Stimulated activated CD4-positive, alpha-beta T cell treated with anti-CD3 and anti-CD28 coated beads, Interleukin-1b, Interleukin-23, amount 100 ng/mL, for 48 hours (primary cell): ENCODE measurements around the gene PTPRN2.

Source experiments
- DNase-seq: peaks from one replicate; pipeline ENCODE4 v3.0.0-alpha.2; 2020

The PTPRN2 gene

DNA sequence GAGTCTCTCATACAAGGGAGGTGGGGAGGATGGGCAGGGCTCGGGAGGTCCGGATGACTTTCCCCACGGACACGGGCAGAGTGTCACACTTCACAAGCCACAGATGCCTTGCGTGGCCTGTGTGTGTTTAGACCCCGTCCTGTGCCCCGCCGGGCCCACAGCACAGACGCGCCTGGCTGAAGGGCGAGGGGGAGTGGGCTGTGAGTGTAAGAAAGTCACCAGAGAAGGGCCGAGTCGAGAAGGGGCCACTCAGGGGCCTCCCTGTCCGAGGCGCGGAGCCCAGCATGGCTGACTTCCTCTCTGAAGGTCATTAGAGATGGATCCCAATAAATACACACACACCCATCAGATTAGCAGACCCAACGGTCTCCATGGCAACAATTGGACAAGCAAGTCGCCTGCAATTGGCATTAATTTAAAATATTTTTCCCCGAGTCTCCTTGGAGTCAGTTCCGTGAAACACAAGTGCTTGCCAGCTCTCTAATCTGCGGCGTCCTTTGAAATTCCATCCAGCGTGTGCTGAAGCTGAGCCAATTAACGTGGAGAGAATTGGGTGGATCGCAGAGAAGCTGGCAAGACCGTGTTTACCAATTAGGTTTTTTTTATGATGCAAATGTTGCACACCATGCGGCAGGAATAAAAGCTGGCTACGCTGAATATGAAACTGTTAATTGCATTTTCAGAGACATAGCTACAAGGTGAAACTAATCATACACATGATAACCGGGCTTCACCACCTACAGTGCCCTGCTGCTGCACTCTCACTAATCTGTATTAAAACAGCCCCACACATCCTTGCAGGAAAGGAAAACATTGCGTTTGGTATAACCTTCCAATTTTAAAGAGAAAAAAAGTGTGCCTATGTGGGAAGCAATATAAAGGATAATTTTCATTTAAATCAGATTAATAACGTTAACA is 571.2 kb downstream of the PTPRN2 start:
- DNase-seq = no peak

- DNase-seq = no peak
These were observed 572.0 kb downstream of the PTPRN2 start for GRCh38 chr7:158015403-158016179.

GRCh38 chr7:158014976-158015375 is 572.6 kb downstream of the PTPRN2 start:
- no peak for DNase-seq

GRCh38 chr7:158013085-158013668 is 574.4 kb downstream of the PTPRN2 start:
- DNase-seq = no peak

DNA sequence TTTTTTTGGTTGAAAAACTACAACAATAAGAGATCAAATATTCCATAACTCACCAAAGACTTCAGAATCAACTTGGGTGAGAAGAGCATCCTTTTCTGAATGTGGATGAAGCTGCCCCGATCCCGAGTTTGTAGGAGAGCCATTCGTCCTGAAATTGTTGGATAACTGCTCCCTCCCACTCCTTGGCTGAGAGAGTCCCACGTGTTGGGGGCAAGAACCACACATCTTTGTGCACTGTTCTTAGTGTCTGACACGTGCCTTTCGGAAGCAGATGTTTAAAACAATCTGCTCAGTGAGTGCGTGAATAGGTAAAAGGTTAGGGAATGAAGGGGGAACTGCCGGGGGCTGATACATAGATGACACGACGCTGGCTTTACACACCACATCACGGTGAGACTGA is 575.7 kb downstream of the PTPRN2 start:
- no peak for DNase-seq

- DNase-seq = no peak
These were observed 576.5 kb downstream of the PTPRN2 start for GRCh38 chr7:158010961-158011693.

DNA sequence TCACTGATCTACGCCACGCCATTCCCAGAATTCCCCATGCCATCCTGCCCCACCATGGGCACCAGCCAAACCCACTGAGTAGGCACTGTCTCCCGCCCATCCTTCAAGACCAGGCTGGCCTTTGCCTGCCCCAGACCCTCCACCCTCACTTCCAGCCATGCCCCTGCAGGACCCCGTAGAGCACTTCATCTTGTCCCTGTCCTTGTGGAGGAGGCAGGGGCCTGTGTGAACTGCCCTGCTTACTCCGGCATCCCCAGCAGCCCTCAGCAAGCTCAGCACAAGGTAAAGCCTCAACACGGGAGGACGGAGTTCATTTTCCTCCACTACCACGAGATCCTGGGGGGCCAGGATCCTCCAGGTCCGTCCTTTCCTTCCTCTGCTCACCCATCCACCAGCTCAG is 577.7 kb downstream of the PTPRN2 start:
- no peak for DNase-seq

GRCh38 chr7:158008267-158008666 is 579.4 kb downstream of the PTPRN2 start:
- DNase-seq = no peak

DNA sequence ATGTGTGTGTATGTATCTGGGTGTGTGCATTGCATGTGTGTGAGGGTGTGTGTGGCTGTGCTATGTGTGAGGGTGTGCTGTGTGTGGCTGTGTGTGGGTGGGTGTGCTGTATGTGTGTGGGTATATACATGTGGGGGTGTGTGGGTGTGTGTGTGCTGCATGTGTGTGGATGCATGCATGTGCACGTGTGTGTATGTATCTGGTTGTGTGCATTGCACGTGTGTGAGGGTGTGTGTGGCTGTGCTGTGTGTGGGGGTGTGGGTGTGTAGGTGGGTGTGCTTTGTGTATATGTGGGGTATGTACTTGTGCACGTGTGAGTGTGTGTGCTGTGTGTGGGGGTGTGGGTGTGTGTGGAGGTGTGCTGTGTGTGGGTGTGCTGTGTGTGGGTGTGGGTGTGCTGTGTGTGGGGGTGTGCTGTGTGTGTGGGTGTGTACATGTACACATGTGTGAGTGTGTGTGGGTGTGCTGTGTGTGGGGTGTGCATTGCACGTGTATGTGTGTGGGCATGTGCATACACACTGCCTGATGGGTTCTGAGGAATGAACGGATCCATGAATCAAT is 579.8 kb downstream of the PTPRN2 start:
- DNase-seq = no peak

DNA sequence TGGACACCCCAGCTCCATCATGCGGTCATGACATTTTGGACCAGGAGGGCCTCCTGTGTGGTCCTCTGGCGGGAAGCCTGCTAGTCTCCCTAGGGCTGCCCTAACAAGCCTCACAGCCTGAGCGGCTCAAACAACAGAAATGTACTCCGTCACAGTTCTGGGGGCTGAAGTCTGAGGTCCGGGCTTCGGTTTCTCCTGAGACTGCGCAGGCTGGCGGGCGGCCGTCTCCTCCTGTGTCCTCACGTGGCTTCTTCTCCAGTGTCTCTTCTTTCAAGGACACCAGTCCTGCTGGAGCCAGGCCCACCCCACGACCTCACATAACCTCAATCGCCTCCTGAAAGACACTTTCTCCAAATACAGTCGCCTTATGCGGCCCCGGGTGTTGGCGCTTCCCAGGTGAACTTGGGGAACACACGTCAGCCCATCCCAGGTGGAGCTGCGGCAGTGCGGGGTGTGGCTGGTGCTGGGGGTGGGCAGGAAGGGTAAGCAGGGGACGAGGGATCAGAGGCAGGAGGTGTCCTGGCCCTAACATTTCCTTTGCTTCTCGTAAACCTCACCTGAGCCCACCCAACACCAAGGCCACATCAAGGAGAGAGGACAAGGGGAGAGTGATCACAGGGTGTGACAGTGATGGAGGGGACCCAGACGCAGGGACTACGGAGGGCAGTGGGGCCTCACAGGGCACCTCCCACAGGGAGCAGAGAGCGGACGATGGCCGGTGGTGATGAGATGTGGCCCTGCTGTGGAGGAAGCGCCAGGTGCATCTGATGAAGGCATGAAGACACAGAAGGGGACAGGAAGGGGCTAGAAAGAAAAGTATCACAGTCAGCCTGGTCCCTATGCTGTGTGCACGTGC is 580.6 kb downstream of the PTPRN2 start:
- DNase-seq = no peak

GRCh38 chr7:158005531-158005930 is 582.1 kb downstream of the PTPRN2 start:
- DNase-seq = no peak

DNA sequence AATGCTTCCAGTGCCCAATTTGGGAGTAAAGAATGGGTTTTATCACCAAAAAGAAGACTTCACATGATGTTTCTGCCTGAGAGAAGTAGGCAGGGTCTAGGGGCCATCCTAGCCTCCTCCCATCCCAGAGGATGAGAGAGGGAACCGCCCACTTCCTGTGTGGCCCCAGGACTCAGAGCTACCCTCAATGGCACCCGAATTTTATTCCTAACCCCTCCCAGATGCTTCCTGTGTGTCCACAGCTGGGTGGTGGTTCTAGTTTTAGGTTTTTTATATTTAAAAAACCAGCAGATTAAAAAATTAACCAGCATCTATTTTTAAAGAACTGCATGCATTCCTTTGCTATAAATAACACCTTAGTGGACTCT is 583.5 kb downstream of the PTPRN2 start:
- DNase-seq = no peak

DNA sequence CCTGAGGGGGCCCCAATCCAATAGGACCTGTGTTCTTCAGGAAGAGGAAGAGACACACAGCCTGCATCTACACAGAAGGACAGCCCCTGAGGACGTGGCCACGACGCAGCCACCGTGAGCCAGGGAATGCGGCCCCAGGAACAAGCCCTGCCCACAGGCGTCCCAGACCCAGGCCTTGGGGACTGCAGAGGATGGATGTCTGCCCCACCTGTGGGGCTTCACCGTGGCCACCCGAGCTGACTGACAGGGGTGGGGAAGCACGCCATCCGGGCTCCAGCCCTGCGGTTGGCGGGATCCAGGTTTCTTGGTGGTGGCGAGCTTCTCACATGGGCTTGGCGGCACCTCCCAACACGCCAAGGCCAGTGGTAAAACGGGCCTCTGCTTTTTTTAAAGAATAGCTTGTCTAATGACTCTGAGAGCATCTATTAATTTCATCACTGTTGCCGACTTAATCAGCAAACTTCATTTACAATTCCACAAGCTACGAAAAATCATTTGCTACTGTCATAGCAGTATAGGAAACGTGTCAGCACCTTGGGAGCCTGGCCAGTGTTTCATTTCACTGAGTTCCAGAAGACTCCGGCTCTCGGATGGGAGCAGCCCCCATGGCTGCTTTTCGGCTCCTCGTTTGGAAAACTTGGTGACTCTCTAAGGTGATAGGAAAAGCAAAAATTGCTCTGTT is 584.0 kb downstream of the PTPRN2 start:
- DNase-seq = no peak

GRCh38 chr7:158002486-158003080 is 585.0 kb downstream of the PTPRN2 start:
- no peak for DNase-seq

DNA sequence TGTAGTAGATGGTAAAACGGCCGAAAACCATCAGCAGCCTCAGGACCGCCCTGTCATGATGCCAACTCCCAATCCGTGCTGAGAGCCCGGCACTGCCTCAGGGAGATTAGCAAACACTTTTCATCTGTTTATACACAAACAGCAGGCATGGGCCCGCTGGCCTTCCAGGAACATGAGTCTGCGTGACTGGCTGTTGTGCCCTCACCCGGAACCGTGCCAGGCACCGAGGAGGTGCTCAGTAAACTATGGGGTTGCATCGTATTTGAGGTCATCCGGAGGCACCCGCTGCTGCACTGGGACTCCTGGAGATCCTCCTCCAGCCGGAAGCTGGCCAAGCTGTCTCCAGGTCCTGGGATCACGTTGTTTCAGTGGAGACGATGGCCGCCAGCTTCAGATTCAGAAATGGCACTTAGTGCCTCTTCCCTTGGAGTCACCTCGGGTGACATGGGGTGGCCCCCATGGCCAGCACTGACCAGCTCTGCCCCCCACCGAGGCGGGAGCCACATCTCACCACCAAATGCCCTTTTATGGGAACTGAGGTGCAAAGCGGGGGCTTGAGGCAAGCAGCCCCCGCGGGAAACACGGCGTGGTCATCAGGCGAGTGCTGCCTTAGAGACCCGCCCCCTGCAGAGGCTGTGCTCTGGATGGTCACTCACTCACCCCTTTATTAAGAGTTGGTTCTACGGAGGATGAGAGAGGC is 585.9 kb downstream of the PTPRN2 start:
- DNase-seq = no peak

GRCh38 chr7:158001003-158001402 is 586.6 kb downstream of the PTPRN2 start:
- no peak for DNase-seq

- no peak for DNase-seq
These were observed 587.5 kb downstream of the PTPRN2 start for GRCh38 chr7:158000160-158000559.

GRCh38 chr7:157998884-157999552 is 588.6 kb downstream of the PTPRN2 start:
- DNase-seq = no peak

GRCh38 chr7:157997471-157997870 is 590.2 kb downstream of the PTPRN2 start:
- DNase-seq = no peak

DNA sequence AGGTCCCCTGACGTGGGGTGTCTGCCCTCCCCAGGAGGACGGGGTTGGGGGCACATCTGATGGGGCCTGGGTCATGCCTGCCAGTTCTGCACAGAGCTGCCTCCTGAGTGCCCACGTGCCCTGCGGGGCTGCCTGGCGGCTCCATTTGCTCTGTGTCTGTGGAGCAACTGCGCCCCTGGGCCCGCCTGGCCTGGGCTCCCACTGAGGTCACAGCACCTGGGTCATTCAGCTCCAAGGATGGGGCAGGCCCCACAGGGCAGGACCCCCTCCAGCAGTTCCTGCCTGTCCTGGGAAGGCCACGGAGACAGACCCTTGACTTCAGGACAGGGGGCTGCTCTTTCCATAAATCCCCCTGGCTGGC is 590.6 kb downstream of the PTPRN2 start:
- DNase-seq = no peak
